ENCODE measurements around the gene DPEP1.
A peak's percentile ranks its signal among the peaks of the same experiment; 100 is the strongest.

The DPEP1 gene

GRCh38 chr16:89641458-89642119 lies 28.1 kb downstream of the DPEP1 start:
- 81% methylated on average over 13 of the region's 14 CpGs for WGBS
- Histone ChIP-seq H3K4me1 (ENCODE audit: insufficient read depth, low read length) (no peaks in the 10 kb centered on the region), H3K4me3 (ENCODE audit: low read length) (no peak overlapping the region), H3K36me3 (ENCODE audit: insufficient read depth, low read length) (peaks cover 16% of the 10 kb centered on the region), H3K27ac (ENCODE audit: low read depth, low read length) (no peak overlapping the region), H3K9me3 (ENCODE audit: insufficient read depth, low read depth, low read length) (no peaks in the 10 kb centered on the region), H3K9ac (ENCODE audit: low read depth, low read length) (no peak overlapping the region), H3K27me3 (ENCODE audit: insufficient read depth, low read length) (no peaks in the 10 kb centered on the region)

- WGBS = 92% methylated on average over 13 of the region's 13 CpGs
- H3K9ac ChIP-seq (ENCODE audit: low read depth, low read length) = no peak overlapping the region
Measured at GRCh38 chr16:89642574-89642973, 29.1 kb downstream of the DPEP1 start.

GRCh38 chr16:89643769-89644300 lies 30.4 kb downstream of the DPEP1 start:
- Histone ChIP-seq H3K27ac (ENCODE audit: low read depth, low read length) (no peak overlapping the region), H3K27me3 (ENCODE audit: insufficient read depth, low read length) (no peaks in the 10 kb centered on the region), H3K4me3 (ENCODE audit: low read length) (no peak overlapping the region), H3K36me3 (ENCODE audit: insufficient read depth, low read length) (peaks cover 24% of the 10 kb centered on the region), H3K9ac (ENCODE audit: low read depth, low read length) (no peak overlapping the region), H3K9me3 (ENCODE audit: insufficient read depth, low read depth, low read length) (no peaks in the 10 kb centered on the region), H3K4me1 (ENCODE audit: insufficient read depth, low read length) (no peaks in the 10 kb centered on the region)
- WGBS = 90% methylated on average over 14 of the region's 14 CpGs

More at GRCh38 chr16:89642574-89642973, 29.1 kb downstream of the DPEP1 start:
- Histone ChIP-seq H3K27me3 (ENCODE audit: insufficient read depth, low read length) (no peaks in the 10 kb centered on the region), H3K36me3 (ENCODE audit: insufficient read depth, low read length) (peaks cover 24% of the 10 kb centered on the region), H3K4me1 (ENCODE audit: insufficient read depth, low read length) (no peaks in the 10 kb centered on the region), H3K27ac (ENCODE audit: low read depth, low read length) (no peak overlapping the region), H3K9me3 (ENCODE audit: insufficient read depth, low read depth, low read length) (no peaks in the 10 kb centered on the region), H3K4me3 (ENCODE audit: low read length) (no peak overlapping the region)

GRCh38 chr16:89645122-89645521 lies 31.7 kb downstream of the DPEP1 start:
- 93% methylated on average over 11 of the region's 11 CpGs for WGBS
- H3K9ac ChIP-seq (ENCODE audit: low read depth, low read length) = no peak overlapping the region
- H3K9me3 ChIP-seq (ENCODE audit: insufficient read depth, low read depth, low read length) = no peaks in the 10 kb centered on the region
- H3K4me3 ChIP-seq (ENCODE audit: low read length) = no peak overlapping the region
- H3K27ac ChIP-seq (ENCODE audit: low read depth, low read length) = no peak overlapping the region
- no peaks in the 10 kb centered on the region for H3K27me3 ChIP-seq (ENCODE audit: insufficient read depth, low read length)
- H3K36me3 ChIP-seq (ENCODE audit: insufficient read depth, low read length) = peaks cover 27% of the 10 kb centered on the region
- no peaks in the 10 kb centered on the region for H3K4me1 ChIP-seq (ENCODE audit: insufficient read depth, low read length)

- Histone ChIP-seq H3K4me1 (ENCODE audit: insufficient read depth, low read length) (no peaks in the 10 kb centered on the region), H3K4me3 (ENCODE audit: low read length) (no peak overlapping the region), H3K36me3 (ENCODE audit: insufficient read depth, low read length) (peaks cover 27% of the 10 kb centered on the region), H3K9me3 (ENCODE audit: insufficient read depth, low read depth, low read length) (no peaks in the 10 kb centered on the region), H3K27ac (ENCODE audit: low read depth, low read length) (no peak overlapping the region), H3K27me3 (ENCODE audit: insufficient read depth, low read length) (no peaks in the 10 kb centered on the region), H3K9ac (ENCODE audit: low read depth, low read length) (no peak overlapping the region)
- 96% methylated on average over 22 of the region's 22 CpGs for WGBS
Measured at GRCh38 chr16:89646270-89646669, 32.8 kb downstream of the DPEP1 start.

GRCh38 chr16:89646906-89647305 lies 33.5 kb downstream of the DPEP1 start:
- peaks cover 29% of the 10 kb centered on the region for H3K36me3 ChIP-seq (ENCODE audit: insufficient read depth, low read length)
- 95% methylated on average over 12 of the region's 12 CpGs for WGBS
- H3K27me3 ChIP-seq (ENCODE audit: insufficient read depth, low read length) = no peaks in the 10 kb centered on the region
- no peak overlapping the region for H3K4me3 ChIP-seq (ENCODE audit: low read length)
- no peaks in the 10 kb centered on the region for H3K4me1 ChIP-seq (ENCODE audit: insufficient read depth, low read length)
- no peaks in the 10 kb centered on the region for H3K9me3 ChIP-seq (ENCODE audit: insufficient read depth, low read depth, low read length)
- H3K27ac ChIP-seq (ENCODE audit: low read depth, low read length) = no peak overlapping the region
- H3K9ac ChIP-seq (ENCODE audit: low read depth, low read length) = no peak overlapping the region

GRCh38 chr16:89651584-89651983 lies 38.1 kb downstream of the DPEP1 start:
- no peak overlapping the region for H3K4me3 ChIP-seq (ENCODE audit: low read length)
- no peak overlapping the region for H3K9ac ChIP-seq (ENCODE audit: low read depth, low read length)
- no peaks in the 10 kb centered on the region for H3K9me3 ChIP-seq (ENCODE audit: insufficient read depth, low read depth, low read length)
- peaks cover 24% of the 10 kb centered on the region for H3K36me3 ChIP-seq (ENCODE audit: insufficient read depth, low read length)
- H3K27ac ChIP-seq (ENCODE audit: low read depth, low read length) = no peak overlapping the region
- H3K27me3 ChIP-seq (ENCODE audit: insufficient read depth, low read length) = no peaks in the 10 kb centered on the region
- H3K4me1 ChIP-seq (ENCODE audit: insufficient read depth, low read length) = no peaks in the 10 kb centered on the region
- WGBS = 95% methylated on average over 15 of the region's 15 CpGs

GRCh38 chr16:89653656-89654295 lies 40.3 kb downstream of the DPEP1 start:
- no peaks in the 10 kb centered on the region for H3K4me1 ChIP-seq (ENCODE audit: insufficient read depth, low read length)
- H3K27me3 ChIP-seq (ENCODE audit: insufficient read depth, low read length) = no peaks in the 10 kb centered on the region
- H3K9me3 ChIP-seq (ENCODE audit: insufficient read depth, low read depth, low read length) = no peaks in the 10 kb centered on the region
- no peak overlapping the region for H3K4me3 ChIP-seq (ENCODE audit: low read length)
- 94% methylated on average over 10 of the region's 10 CpGs for WGBS
- no peak overlapping the region for H3K27ac ChIP-seq (ENCODE audit: low read depth, low read length)
- no peak overlapping the region for H3K9ac ChIP-seq (ENCODE audit: low read depth, low read length)
- H3K36me3 ChIP-seq (ENCODE audit: insufficient read depth, low read length) = peaks cover 16% of the 10 kb centered on the region; the same call in 1 of the 2 replicates

GRCh38 chr16:89655062-89655643 lies 41.7 kb downstream of the DPEP1 start:
- no peak overlapping the region for H3K27ac ChIP-seq (ENCODE audit: low read depth, low read length)

GRCh38 chr16:89656435-89657121 lies 43.1 kb downstream of the DPEP1 start:
- Histone ChIP-seq H3K4me3 (ENCODE audit: low read length) (peak overlapping the region; percentile 95), H3K9ac (ENCODE audit: low read depth, low read length) (peak overlapping the region; percentile 89), H3K27me3 (ENCODE audit: insufficient read depth, low read length) (no peaks in the 10 kb centered on the region), H3K36me3 (ENCODE audit: insufficient read depth, low read length) (peaks cover 32% of the 10 kb centered on the region), H3K9me3 (ENCODE audit: insufficient read depth, low read depth, low read length) (no peaks in the 10 kb centered on the region), H3K4me1 (ENCODE audit: insufficient read depth, low read length) (no peaks in the 10 kb centered on the region), H3K27ac (ENCODE audit: low read depth, low read length) (no peak overlapping the region)
- WGBS = 31% methylated on average over 32 of the region's 32 CpGs

More at GRCh38 chr16:89655062-89655643, 41.7 kb downstream of the DPEP1 start:
- Histone ChIP-seq H3K27me3 (ENCODE audit: insufficient read depth, low read length) (no peaks in the 10 kb centered on the region), H3K9ac (ENCODE audit: low read depth, low read length) (no peak overlapping the region), H3K4me1 (ENCODE audit: insufficient read depth, low read length) (no peaks in the 10 kb centered on the region), H3K36me3 (ENCODE audit: insufficient read depth, low read length) (peaks cover 18% of the 10 kb centered on the region), H3K4me3 (ENCODE audit: low read length) (no peak overlapping the region), H3K9me3 (ENCODE audit: insufficient read depth, low read depth, low read length) (no peaks in the 10 kb centered on the region)
- WGBS = 96% methylated on average over 10 of the region's 10 CpGs

All from HUES64 (cell line).